DOHH2 (cell line): ENCODE measurements around the gene SLA2.
A peak's percentile ranks its signal among the peaks of the same experiment; 100 is the strongest.

Experiments
- H3F3A ChIP-seq: fragments of 200-600 bp; sonication (generic), shearing (Covaris generic); 2 replicates; pipeline ENCODE4 v1.6.0; 2016; ENCODE audit warnings: antibody characterized with exemption, mild to moderate bottlenecking; ENCODE audit not compliant: control insufficient read depth, insufficient read depth
- H3K27ac ChIP-seq: fragments of 200-600 bp; sonication (generic); 2 replicates; pipeline ENCODE4 v1.5.1; 2014; ENCODE audit warnings: low read depth, mild to moderate bottlenecking, low read length, moderate library complexity
- H3K27me3 ChIP-seq: fragments of 200-600 bp; sonication (generic); 2 replicates; pipeline ENCODE4 v1.6.1; 2014; ENCODE audit warnings: mild to moderate bottlenecking, low read length, mixed read lengths; ENCODE audit not compliant: control insufficient read depth
- H3K36me3 ChIP-seq: fragments of 200-600 bp; sonication (generic); 2 replicates; pipeline ENCODE4 v1.6.1; 2014; ENCODE audit warnings: mild to moderate bottlenecking, low read length, moderate library complexity, mixed read lengths; ENCODE audit not compliant: control insufficient read depth
- H3K4me1 ChIP-seq: fragments of 200-600 bp; sonication (generic); 2 replicates; pipeline ENCODE4 v1.6.1; 2014; ENCODE audit warnings: mild to moderate bottlenecking, low read length, mixed read lengths; ENCODE audit not compliant: control insufficient read depth
- H3K4me2 ChIP-seq: fragments of 200-600 bp; sonication (generic); 2 replicates; pipeline ENCODE4 v1.6.0; 2014; ENCODE audit warnings: mild to moderate bottlenecking, low read length, moderate library complexity
- H3K4me3 ChIP-seq: fragments of 200-600 bp; sonication (generic); 2 replicates; pipeline ENCODE4 v1.5.1; 2014; ENCODE audit warnings: mild to moderate bottlenecking, low read length, mixed read lengths
- H3K79me2 ChIP-seq: fragments of 200-600 bp; sonication (generic); 2 replicates; pipeline ENCODE4 v1.6.1; 2014; ENCODE audit warnings: mild to moderate bottlenecking, low read length, mixed read lengths; ENCODE audit not compliant: control insufficient read depth
- H3K9me2 ChIP-seq: fragments of 200-600 bp; sonication (generic); replicated peaks from 2 replicates; pipeline ENCODE4 v1.6.1; 2014; ENCODE audit warnings: mild to moderate bottlenecking, low read length, mixed read lengths; ENCODE audit not compliant: control insufficient read depth
- H3K9me3 ChIP-seq: fragments of 200-600 bp; sonication (generic); 2 replicates; pipeline ENCODE4 v1.6.1; 2014; ENCODE audit warnings: antibody characterized with exemption, low read length, mixed read lengths; ENCODE audit not compliant: control insufficient read depth, insufficient read depth
- H4K20me1 ChIP-seq: fragments of 200-600 bp; sonication (generic); 2 replicates; pipeline ENCODE4 v1.6.0; 2014; ENCODE audit warnings: low read depth, mild to moderate bottlenecking, antibody characterized with exemption, low read length, moderate library complexity; ENCODE audit not compliant: control insufficient read depth, insufficient read depth
- EZH2phosphoT487 ChIP-seq: fragments of 200-600 bp; sonication (generic); IDR thresholded peaks from 2 replicates; pipeline ENCODE4 v1.6.1; 2017; ENCODE audit warnings: borderline replicate concordance, mild to moderate bottlenecking, antibody characterized with exemption, low read length, moderate library complexity, mixed read lengths
- TF ChIP-seq, protein P1 (sequence below): fragments of 200-600 bp; sonication (generic); IDR thresholded peaks from one replicate; pipeline ENCODE4 v1.5.1; 2014; ENCODE audit warnings: antibody characterized with exemption, mild to moderate bottlenecking, low read depth, low read length; ENCODE audit not compliant: poor library complexity, severe bottlenecking

The SLA2 gene

DNA sequence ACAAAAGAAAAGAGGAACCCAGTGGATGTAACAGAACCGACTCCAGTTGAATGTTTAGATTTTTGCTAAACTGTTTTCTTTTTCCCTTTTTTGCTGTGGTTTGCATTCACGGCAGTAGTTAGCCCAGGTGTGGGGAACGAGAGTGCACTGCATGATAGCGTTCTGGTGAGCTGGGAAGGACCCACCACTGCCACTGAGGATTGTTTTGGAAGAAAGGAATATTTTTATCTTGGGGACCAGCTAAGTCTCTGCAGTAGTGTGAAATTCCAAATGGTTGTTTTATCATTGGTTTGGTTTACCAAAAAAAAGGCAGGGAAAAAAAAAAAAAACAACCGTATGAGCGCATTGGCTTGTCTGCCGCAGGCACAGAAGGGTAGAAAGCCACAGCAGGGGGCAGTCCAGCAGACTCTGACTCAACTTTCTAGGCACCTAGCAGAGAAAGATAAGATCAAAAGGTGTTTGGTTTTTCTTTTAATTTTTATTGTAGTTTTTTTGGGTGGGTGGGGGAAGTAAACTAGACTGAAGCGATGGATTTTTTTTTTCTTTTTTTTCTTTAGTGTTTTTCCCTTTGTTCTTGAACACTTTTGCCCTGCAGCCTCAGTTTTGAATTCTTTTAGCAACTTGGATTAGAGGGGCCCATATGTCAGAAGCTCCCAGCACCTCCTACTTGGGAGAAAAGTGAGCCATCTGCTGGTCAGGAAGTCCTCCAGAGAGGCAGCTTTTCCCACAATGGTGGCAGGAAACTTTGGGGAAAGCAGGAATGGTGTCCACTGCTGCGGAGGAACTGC lies 53.9 kb downstream of the SLA2 start:
- Histone ChIP-seq H3K4me2 (no peak overlapping the region), H4K20me1 (no peaks in the 10 kb centered on the region; the same call in 1 of the 2 replicates), H3K27me3 (no peaks in the 10 kb centered on the region), H3K79me2 (peaks cover 9% of the 10 kb centered on the region; the same call in 1 of the 2 replicates), H3K9me2 (no peaks in the 10 kb centered on the region), H3K36me3 (peaks cover 57% of the 10 kb centered on the region), H3K9me3 (no peaks in the 10 kb centered on the region), H3K4me1 (peaks cover 57% of the 10 kb centered on the region), H3K27ac (no peak overlapping the region), H3F3A (peaks cover 36% of the 10 kb centered on the region), H3K4me3 (no peak overlapping the region)
- TF ChIP-seq, protein P1, sequence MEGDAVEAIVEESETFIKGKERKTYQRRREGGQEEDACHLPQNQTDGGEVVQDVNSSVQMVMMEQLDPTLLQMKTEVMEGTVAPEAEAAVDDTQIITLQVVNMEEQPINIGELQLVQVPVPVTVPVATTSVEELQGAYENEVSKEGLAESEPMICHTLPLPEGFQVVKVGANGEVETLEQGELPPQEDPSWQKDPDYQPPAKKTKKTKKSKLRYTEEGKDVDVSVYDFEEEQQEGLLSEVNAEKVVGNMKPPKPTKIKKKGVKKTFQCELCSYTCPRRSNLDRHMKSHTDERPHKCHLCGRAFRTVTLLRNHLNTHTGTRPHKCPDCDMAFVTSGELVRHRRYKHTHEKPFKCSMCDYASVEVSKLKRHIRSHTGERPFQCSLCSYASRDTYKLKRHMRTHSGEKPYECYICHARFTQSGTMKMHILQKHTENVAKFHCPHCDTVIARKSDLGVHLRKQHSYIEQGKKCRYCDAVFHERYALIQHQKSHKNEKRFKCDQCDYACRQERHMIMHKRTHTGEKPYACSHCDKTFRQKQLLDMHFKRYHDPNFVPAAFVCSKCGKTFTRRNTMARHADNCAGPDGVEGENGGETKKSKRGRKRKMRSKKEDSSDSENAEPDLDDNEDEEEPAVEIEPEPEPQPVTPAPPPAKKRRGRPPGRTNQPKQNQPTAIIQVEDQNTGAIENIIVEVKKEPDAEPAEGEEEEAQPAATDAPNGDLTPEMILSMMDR, result peak; percentile 40
- no peak for TF ChIP-seq EZH2phosphoT487

DNA sequence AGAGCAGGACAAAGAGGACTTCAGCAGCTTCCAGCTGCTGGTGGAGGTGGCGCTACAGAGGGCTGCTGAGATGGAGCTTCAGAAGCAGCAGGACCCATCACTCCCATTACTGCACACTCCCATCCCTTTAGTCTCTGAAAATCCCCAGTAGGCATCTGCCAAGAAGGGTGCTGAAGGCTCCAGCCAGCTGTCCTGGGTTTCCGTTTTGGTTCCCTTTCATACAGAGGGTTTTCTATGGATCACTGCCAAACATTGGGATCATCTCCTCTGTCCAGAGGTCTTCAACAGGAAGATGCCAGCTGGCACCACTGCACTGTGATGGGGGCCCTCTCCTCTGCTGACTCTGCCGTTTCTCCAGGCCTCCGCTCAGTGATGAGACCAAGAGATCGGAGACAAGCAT lies 54.7 kb downstream of the SLA2 start:
- Histone ChIP-seq H3K9me2 (no peaks in the 10 kb centered on the region), H4K20me1 (no peaks in the 10 kb centered on the region; the same call in 1 of the 2 replicates), H3K36me3 (peaks cover 61% of the 10 kb centered on the region), H3K79me2 (peaks cover 9% of the 10 kb centered on the region; the same call in 1 of the 2 replicates), H3K27ac (no peak overlapping the region), H3K27me3 (no peaks in the 10 kb centered on the region), H3K4me3 (no peak overlapping the region), H3F3A (peaks cover 33% of the 10 kb centered on the region), H3K9me3 (no peaks in the 10 kb centered on the region), H3K4me2 (no peak overlapping the region), H3K4me1 (peaks cover 49% of the 10 kb centered on the region)
- TF ChIP-seq, protein P1, result no peak
- TF ChIP-seq EZH2phosphoT487, result no peak

- Histone ChIP-seq H3F3A (peaks cover 9% of the 10 kb centered on the region), H3K36me3 (peaks cover 68% of the 10 kb centered on the region), H3K27ac (no peak overlapping the region), H3K4me2 (no peak overlapping the region), H3K4me3 (no peak overlapping the region), H3K9me3 (no peaks in the 10 kb centered on the region), H3K79me2 (peaks cover 6% of the 10 kb centered on the region; the same call in 1 of the 2 replicates), H4K20me1 (no peaks in the 10 kb centered on the region; the same call in 1 of the 2 replicates), H3K4me1 (peaks cover 12% of the 10 kb centered on the region), H3K9me2 (no peaks in the 10 kb centered on the region), H3K27me3 (no peaks in the 10 kb centered on the region)
- TF ChIP-seq, protein P1, result no peak
- no peak for TF ChIP-seq EZH2phosphoT487
Measured at GRCh38 chr20:36587388-36588070, 58.5 kb downstream of the SLA2 start.
